ENCODE measurements around the gene DSTYK. TPM values are rescaled to one million over a fixed set of nuclear protein-coding genes. Genes with fewer than 3 reads are reported as not detected.

Gene DSTYK
- total RNA-seq, 1 experiment from 2014 or later: 1.5 TPM

GRCh38 chr1:205229399-205229871 lies 17.9 kb upstream of the DSTYK start:
- H2AFZ ChIP-seq (ENCODE audit: low read length): no peak overlapping the region
- H3K9ac ChIP-seq (ENCODE audit: low read length): no peak overlapping the region
- H3K4me2 ChIP-seq (ENCODE audit: low read depth, low read length, poor library complexity, severe bottlenecking): peak overlapping the region; percentile 93
- H3K4me3 ChIP-seq (ENCODE audit: low read length): peak overlapping the region; percentile 66; the same call in 1 of the 2 replicates
- no peaks in the 10 kb centered on the region for H3K9me3 ChIP-seq (ENCODE audit: low read length)
- peaks cover 30% of the 10 kb centered on the region for H3K4me1 ChIP-seq (ENCODE audit: low read length)
- H3K79me2 ChIP-seq (ENCODE audit: low read length): no peaks in the 10 kb centered on the region
- no peaks in the 10 kb centered on the region for H3K36me3 ChIP-seq (ENCODE audit: insufficient read depth, low read length)
- no peaks in the 10 kb centered on the region for H4K20me1 ChIP-seq (ENCODE audit: insufficient read depth, low read depth, low read length)
- no peaks in the 10 kb centered on the region for H3K27me3 ChIP-seq (ENCODE audit: low read length)
- H3K27ac ChIP-seq (ENCODE audit: low read length): no peak overlapping the region
- no peaks in the 10 kb centered on the region for H3K9me2 ChIP-seq (replicated peaks; ENCODE audit: insufficient read depth, low read length)
- DNase-seq: peak; percentile 84

GRCh38 chr1:205228093-205228521 lies 16.6 kb upstream of the DSTYK start:
- no peaks in the 10 kb centered on the region for H3K9me2 ChIP-seq (replicated peaks; ENCODE audit: insufficient read depth, low read length)
- peak overlapping the region; percentile 66 for H3K4me3 ChIP-seq (ENCODE audit: low read length)
- peak overlapping the region; percentile 93 for H3K4me2 ChIP-seq (ENCODE audit: low read depth, low read length, poor library complexity, severe bottlenecking)
- H4K20me1 ChIP-seq (ENCODE audit: insufficient read depth, low read depth, low read length): no peaks in the 10 kb centered on the region
- no peaks in the 10 kb centered on the region for H3K9me3 ChIP-seq (ENCODE audit: low read length)
- H3K27ac ChIP-seq (ENCODE audit: low read length): no peak overlapping the region
- no peaks in the 10 kb centered on the region for H3K27me3 ChIP-seq (ENCODE audit: low read length)
- H2AFZ ChIP-seq (ENCODE audit: low read length): peak overlapping the region; percentile 34; the same call in 1 of the 2 replicates
- H3K4me1 ChIP-seq (ENCODE audit: low read length): peaks cover 30% of the 10 kb centered on the region
- H3K9ac ChIP-seq (ENCODE audit: low read length): peak overlapping the region; percentile 70
- peak; percentile 47 for DNase-seq
- H3K79me2 ChIP-seq (ENCODE audit: low read length): no peaks in the 10 kb centered on the region
- H3K36me3 ChIP-seq (ENCODE audit: insufficient read depth, low read length): no peaks in the 10 kb centered on the region

GRCh38 chr1:205227584-205228013 lies 16.1 kb upstream of the DSTYK start, which contains the start of gene TMCC2:
TSS of gene TMCC2 (plus strand) at chr1:205227946. CDS start at chr1:205228565, 619 bp downstream.
- H3K9ac ChIP-seq (ENCODE audit: low read length): peak within 1 kb of the TSS; percentile 70
- no peaks in the 10 kb centered on the region for H3K36me3 ChIP-seq (ENCODE audit: insufficient read depth, low read length)
- DNase-seq: peak; percentile 96
- no peak within 1 kb of the TSS for H3K27ac ChIP-seq (ENCODE audit: low read length)
- H3K4me3 ChIP-seq (ENCODE audit: low read length): peak within 1 kb of the TSS; percentile 74
- peak within 1 kb of the TSS; percentile 86 for H2AFZ ChIP-seq (ENCODE audit: low read length)
- H4K20me1 ChIP-seq (ENCODE audit: insufficient read depth, low read depth, low read length): no peaks in the 10 kb centered on the region
- no peaks in the 10 kb centered on the region for H3K9me2 ChIP-seq (replicated peaks; ENCODE audit: insufficient read depth, low read length)
- peak within 1 kb of the TSS; percentile 98 for H3K4me2 ChIP-seq (ENCODE audit: low read depth, low read length, poor library complexity, severe bottlenecking)
- H3K4me1 ChIP-seq (ENCODE audit: low read length): peaks cover 30% of the 10 kb centered on the region
- no peaks in the 10 kb centered on the region for H3K9me3 ChIP-seq (ENCODE audit: low read length)
- no peaks in the 10 kb centered on the region for H3K27me3 ChIP-seq (ENCODE audit: low read length)
- H3K79me2 ChIP-seq (ENCODE audit: low read length): no peaks in the 10 kb centered on the region

DNA sequence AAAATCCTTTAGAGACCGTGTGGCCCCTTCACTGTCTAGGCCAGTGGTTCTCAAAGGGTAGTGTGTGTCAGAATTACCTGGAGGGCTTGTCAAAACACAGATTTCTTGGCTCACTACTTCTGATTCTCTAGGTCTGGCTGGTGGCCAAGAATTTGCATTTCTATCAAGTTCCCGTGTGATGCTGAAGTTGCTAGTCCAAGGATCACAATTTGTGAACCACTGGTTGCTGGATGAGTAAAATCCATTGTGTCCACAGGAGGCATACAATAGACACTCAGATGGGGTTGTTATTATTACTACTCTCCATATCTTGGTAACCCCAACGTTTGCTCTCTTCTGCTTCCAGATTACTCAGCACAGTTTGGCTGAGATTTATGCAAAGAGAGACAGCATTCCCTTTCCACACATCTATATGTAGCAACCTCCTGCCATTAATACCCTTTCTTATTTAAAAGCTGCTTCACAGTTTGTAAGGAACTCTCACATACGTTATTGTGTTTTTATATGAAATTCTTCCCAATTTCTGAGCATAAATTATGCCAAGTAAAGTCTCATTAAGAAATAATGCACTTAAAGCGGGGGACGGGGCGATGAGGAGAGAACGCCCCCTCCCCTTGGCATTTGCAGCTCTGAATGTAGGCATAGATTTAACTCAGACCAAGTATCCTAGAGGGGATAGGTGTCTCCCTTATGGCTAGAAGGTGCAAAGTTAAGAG lies 15.5 kb upstream of the DSTYK start:
- peak overlapping the region; percentile 74 for H3K4me3 ChIP-seq (ENCODE audit: low read length)
- no peak overlapping the region for H3K27ac ChIP-seq (ENCODE audit: low read length)
- H4K20me1 ChIP-seq (ENCODE audit: insufficient read depth, low read depth, low read length): no peaks in the 10 kb centered on the region
- H3K79me2 ChIP-seq (ENCODE audit: low read length): no peaks in the 10 kb centered on the region
- H2AFZ ChIP-seq (ENCODE audit: low read length): peak overlapping the region; percentile 86
- H3K27me3 ChIP-seq (ENCODE audit: low read length): no peaks in the 10 kb centered on the region
- no peaks in the 10 kb centered on the region for H3K36me3 ChIP-seq (ENCODE audit: insufficient read depth, low read length)
- peak overlapping the region; percentile 69 for H3K9ac ChIP-seq (ENCODE audit: low read length)
- peak; percentile 78 for DNase-seq
- H3K9me2 ChIP-seq (replicated peaks; ENCODE audit: insufficient read depth, low read length): no peaks in the 10 kb centered on the region
- H3K4me2 ChIP-seq (ENCODE audit: low read depth, low read length, poor library complexity, severe bottlenecking): peak overlapping the region; percentile 98
- H3K9me3 ChIP-seq (ENCODE audit: low read length): no peaks in the 10 kb centered on the region
- peaks cover 30% of the 10 kb centered on the region for H3K4me1 ChIP-seq (ENCODE audit: low read length)

DNA sequence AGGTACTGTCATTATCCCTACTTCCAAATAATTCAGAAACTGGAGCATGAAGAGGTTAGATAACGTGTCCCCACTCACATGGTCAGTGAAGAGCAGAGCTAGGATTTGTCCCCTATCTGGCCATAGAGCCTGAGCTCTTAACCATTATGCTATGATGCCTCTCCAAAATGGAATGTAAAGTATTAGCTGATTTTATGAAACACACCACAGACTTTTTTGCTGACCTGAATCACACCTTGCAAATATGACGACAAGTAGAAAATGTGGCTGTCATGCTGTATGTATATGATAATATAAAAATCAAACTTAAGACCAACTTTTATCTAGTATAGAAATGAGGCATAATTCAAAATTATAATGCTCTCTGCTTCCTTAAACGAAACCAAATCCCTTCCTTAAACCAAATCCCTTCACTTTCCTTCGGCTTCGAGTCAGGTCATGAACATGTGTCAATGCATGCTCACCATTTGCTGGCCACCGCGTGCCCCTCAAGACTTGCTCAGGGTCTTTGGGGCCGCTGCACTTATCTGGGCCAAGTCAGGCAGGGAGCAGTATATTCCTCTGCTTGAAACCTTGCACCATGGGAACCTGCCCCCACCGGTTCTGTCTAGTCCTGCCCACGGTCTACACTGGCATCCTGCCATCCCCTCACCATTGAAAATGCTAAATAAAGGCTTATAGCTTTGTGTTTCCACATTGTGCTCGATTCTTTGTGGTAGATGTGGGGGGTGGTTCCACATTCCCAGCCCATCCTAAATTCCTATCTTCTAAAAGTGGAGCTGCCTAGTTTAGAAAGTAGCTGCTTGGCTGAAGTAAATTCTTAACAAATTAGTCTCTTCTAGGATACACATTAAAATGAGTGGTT lies 14.6 kb upstream of the DSTYK start:
- no peaks in the 10 kb centered on the region for H3K9me3 ChIP-seq (ENCODE audit: low read length)
- no peaks in the 10 kb centered on the region for H3K79me2 ChIP-seq (ENCODE audit: low read length)
- H3K4me1 ChIP-seq (ENCODE audit: low read length): peaks cover 30% of the 10 kb centered on the region
- H3K9ac ChIP-seq (ENCODE audit: low read length): no peak overlapping the region
- H3K4me2 ChIP-seq (ENCODE audit: low read depth, low read length, poor library complexity, severe bottlenecking): peak overlapping the region; percentile 98
- no peaks in the 10 kb centered on the region for H3K27me3 ChIP-seq (ENCODE audit: low read length)
- H3K36me3 ChIP-seq (ENCODE audit: insufficient read depth, low read length): no peaks in the 10 kb centered on the region
- H2AFZ ChIP-seq (ENCODE audit: low read length): no peak overlapping the region
- H3K9me2 ChIP-seq (replicated peaks; ENCODE audit: insufficient read depth, low read length): no peaks in the 10 kb centered on the region
- H3K4me3 ChIP-seq (ENCODE audit: low read length): peak overlapping the region; percentile 74; the same call in 1 of the 2 replicates
- no peak overlapping the region for H3K27ac ChIP-seq (ENCODE audit: low read length)
- DNase-seq: no peak
- H4K20me1 ChIP-seq (ENCODE audit: insufficient read depth, low read depth, low read length): no peaks in the 10 kb centered on the region

GRCh38 chr1:205224736-205225135 lies 13.2 kb upstream of the DSTYK start:
- Histone ChIP-seq H3K9me2 (replicated peaks; ENCODE audit: insufficient read depth, low read length) (no peaks in the 10 kb centered on the region), H4K20me1 (ENCODE audit: insufficient read depth, low read depth, low read length) (no peaks in the 10 kb centered on the region), H2AFZ (ENCODE audit: low read length) (no peak overlapping the region), H3K9me3 (ENCODE audit: low read length) (no peaks in the 10 kb centered on the region), H3K4me2 (ENCODE audit: low read depth, low read length, poor library complexity, severe bottlenecking) (no peak overlapping the region), H3K79me2 (ENCODE audit: low read length) (no peaks in the 10 kb centered on the region), H3K4me3 (ENCODE audit: low read length) (no peak overlapping the region), H3K36me3 (ENCODE audit: insufficient read depth, low read length) (no peaks in the 10 kb centered on the region), H3K9ac (ENCODE audit: low read length) (no peak overlapping the region), H3K4me1 (ENCODE audit: low read length) (peaks cover 29% of the 10 kb centered on the region), H3K27me3 (ENCODE audit: low read length) (no peaks in the 10 kb centered on the region), H3K27ac (ENCODE audit: low read length) (no peak overlapping the region)
- DNase-seq: no peak

GRCh38 chr1:205220421-205220820 lies 8.9 kb upstream of the DSTYK start:
- Histone ChIP-seq H3K4me1 (ENCODE audit: low read length) (no peaks in the 10 kb centered on the region), H3K4me3 (ENCODE audit: low read length) (no peak overlapping the region), H3K9me2 (replicated peaks; ENCODE audit: insufficient read depth, low read length) (no peaks in the 10 kb centered on the region), H3K9me3 (ENCODE audit: low read length) (no peaks in the 10 kb centered on the region), H3K4me2 (ENCODE audit: low read depth, low read length, poor library complexity, severe bottlenecking) (no peak overlapping the region), H3K27me3 (ENCODE audit: low read length) (no peaks in the 10 kb centered on the region), H4K20me1 (ENCODE audit: insufficient read depth, low read depth, low read length) (no peaks in the 10 kb centered on the region), H2AFZ (ENCODE audit: low read length) (no peak overlapping the region), H3K27ac (ENCODE audit: low read length) (no peak overlapping the region), H3K36me3 (ENCODE audit: insufficient read depth, low read length) (no peaks in the 10 kb centered on the region), H3K9ac (ENCODE audit: low read length) (no peak overlapping the region), H3K79me2 (ENCODE audit: low read length) (no peaks in the 10 kb centered on the region)
- no peak for DNase-seq

GRCh38 chr1:205217418-205217817 lies 5.9 kb upstream of the DSTYK start:
- Histone ChIP-seq H3K9me2 (replicated peaks; ENCODE audit: insufficient read depth, low read length) (no peaks in the 10 kb centered on the region), H2AFZ (ENCODE audit: low read length) (no peak overlapping the region), H3K36me3 (ENCODE audit: insufficient read depth, low read length) (no peaks in the 10 kb centered on the region), H4K20me1 (ENCODE audit: insufficient read depth, low read depth, low read length) (no peaks in the 10 kb centered on the region), H3K4me1 (ENCODE audit: low read length) (no peaks in the 10 kb centered on the region), H3K4me3 (ENCODE audit: low read length) (no peak overlapping the region), H3K4me2 (ENCODE audit: low read depth, low read length, poor library complexity, severe bottlenecking) (no peak overlapping the region), H3K27ac (ENCODE audit: low read length) (no peak overlapping the region), H3K9me3 (ENCODE audit: low read length) (no peaks in the 10 kb centered on the region), H3K27me3 (ENCODE audit: low read length) (no peaks in the 10 kb centered on the region), H3K9ac (ENCODE audit: low read length) (no peak overlapping the region), H3K79me2 (ENCODE audit: low read length) (no peaks in the 10 kb centered on the region)
- no peak for DNase-seq
